Left lobe of liver (tissue), 2 donors: ENCODE data around the gene REPS2. TPM values are rescaled to one million over a fixed set of nuclear protein-coding genes. Genes with fewer than 3 reads are reported as not detected.

Experiments
- ATAC-seq: fragments of 200-7000 bp; cut with Tn5 transposase; one replicate; pipeline ENCODE4 v1.9.1; 2020; ENCODE audit warnings: mild to moderate bottlenecking, moderate library complexity
- DNase-seq: peaks from one replicate; pipeline ENCODE4 v3.0.0-alpha.2; 2020; ENCODE audit warnings: low spot score
- total RNA-seq: library from RNA; stranded (reverse); gene quantifications from one replicate; pipeline ENCODE4 v1.2.1, GENCODE V29; 2021
- donor health status: DM: no; HTN: no; CAD: no; lungs with moderate emphysema.
- donor health status: DM: no; HTN: yes; CAD: no.

Gene REPS2
- total RNA-seq, 1 donor from 2014 or later: 19.1 TPM

GRCh38 chrX:16997313-16997712 lies 50.9 kb downstream of the REPS2 start:
- ATAC-seq (peak; percentile 88), DNase-seq (peak; percentile 62)

- DNase-seq (no peak), ATAC-seq (no peak)
These were observed 52.8 kb downstream of the REPS2 start for GRCh38 chrX:16999275-16999674.

GRCh38 chrX:17000751-17001150 lies 54.3 kb downstream of the REPS2 start:
- DNase-seq (no peak), ATAC-seq (no peak)

GRCh38 chrX:17005712-17006368 lies 59.4 kb downstream of the REPS2 start:
- peak; percentile 69 for ATAC-seq
- no peak for DNase-seq

- DNase-seq (no peak), ATAC-seq (no peak)
These were observed 60.8 kb downstream of the REPS2 start for GRCh38 chrX:17007134-17007768.

GRCh38 chrX:17009856-17010625 lies 63.6 kb downstream of the REPS2 start:
- ATAC-seq (peak; percentile 29), DNase-seq (no peak)

GRCh38 chrX:17012465-17012864 lies 66.0 kb downstream of the REPS2 start:
- DNase-seq (no peak), ATAC-seq (no peak)

GRCh38 chrX:17014216-17014615 lies 67.8 kb downstream of the REPS2 start:
- no peak for ATAC-seq
- no peak for DNase-seq

GRCh38 chrX:17017134-17017533 lies 70.7 kb downstream of the REPS2 start:
- DNase-seq (no peak), ATAC-seq (no peak)

GRCh38 chrX:17020356-17020755 lies 73.9 kb downstream of the REPS2 start:
- no peak for ATAC-seq
- no peak for DNase-seq

- no peak for DNase-seq
- no peak for ATAC-seq
These were observed 74.7 kb downstream of the REPS2 start for GRCh38 chrX:17020851-17021821.

- DNase-seq: no peak
- no peak for ATAC-seq
These were observed 75.6 kb downstream of the REPS2 start for GRCh38 chrX:17021851-17022604.

- ATAC-seq: no peak
- no peak for DNase-seq
These were observed 77.2 kb downstream of the REPS2 start for GRCh38 chrX:17023661-17024060.

- DNase-seq: no peak
- no peak for ATAC-seq
These were observed 78.4 kb downstream of the REPS2 start for GRCh38 chrX:17024886-17025285.

- ATAC-seq (no peak), DNase-seq (no peak)
These were observed 79.3 kb downstream of the REPS2 start for GRCh38 chrX:17025621-17026302.

- DNase-seq (no peak), ATAC-seq (no peak)
These were observed 81.5 kb downstream of the REPS2 start for GRCh38 chrX:17027931-17028330.

GRCh38 chrX:17028356-17028755 lies 81.9 kb downstream of the REPS2 start:
- no peak for ATAC-seq
- no peak for DNase-seq

GRCh38 chrX:17030092-17030491 lies 83.6 kb downstream of the REPS2 start:
- DNase-seq (no peak), ATAC-seq (no peak)

- ATAC-seq (no peak), DNase-seq (no peak)
These were observed 84.3 kb downstream of the REPS2 start for GRCh38 chrX:17030580-17031270.
